GM12878 (cell line): ENCODE measurements around the gene ADAMTS3. TPM values are rescaled to one million over a fixed set of nuclear protein-coding genes. Genes with fewer than 3 reads are reported as not detected.

ENCODE experiments used
- ATAC-seq: fragments of 200-7000 bp; cut with Tn5 transposase; 3 replicates; pipeline ENCODE4 v1.9.1; 2020; ENCODE audit warnings: mild to moderate bottlenecking, moderate library complexity
- BruUV-seq: library from RNA; stranded (reverse); fragments of 400-500 nt; replicated peaks from 2 replicates; lab custom pipeline; 2021; lab: Mats Ljungman, UMichigan
- CTCF ChIA-PET: fragments of 300-600 bp; sonication (Branson Sonifier 250); formaldehyde crosslinking; extraction: SDS; loops from one replicate; lab custom pipeline; 2021; ENCODE audit warnings: inconsistent platforms; lab: Yijun Ruan, JAX
- POLR2A ChIA-PET: fragments of 350-600 bp; formaldehyde crosslinking; extraction: SDS; loops from one replicate; lab custom pipeline; 2021; ENCODE audit warnings: inconsistent platforms; lab: Charles Lee
- RAD21 ChIA-PET: fragments of 300-600 bp; sonication (Branson Sonifier 250); formaldehyde crosslinking; loops from one replicate; lab custom pipeline; 2023; ENCODE audit warnings: antibody characterized with exemption; ENCODE audit not compliant: unreplicated experiment; lab: Charles Lee
- SMC1A ChIA-PET: fragments of 300-600 bp; sonication (Branson Sonifier 250); formaldehyde crosslinking; loops from one replicate; lab custom pipeline; 2023; ENCODE audit not compliant: unreplicated experiment, uncharacterized antibody; lab: Charles Lee
- DNase-seq: peaks from one replicate; pipeline ENCODE4 v3.0.0-alpha.2; 2011; ENCODE audit warnings: low read depth, low spot score
- FAIRE-seq: peaks from 3 replicates; lab custom pipeline; 2011; peaks lifted over from hg19 to GRCh38; lab: Jason Lieb, UNC
- H2AFZ ChIP-seq: 2 replicates; pipeline ENCODE4 v1.6.0; 2011; ENCODE audit warnings: low read depth, low read length, control low read depth; ENCODE audit not compliant: control insufficient read depth
- H3K27ac ChIP-seq: 2 replicates; pipeline ENCODE4 v1.5.1; 2011; ENCODE audit warnings: control low read depth; ENCODE audit not compliant: control insufficient read depth, insufficient read depth
- H3K27me3 ChIP-seq, 2 experiments: replicated peaks in 1 of 2; 2 replicates each; pipeline versions ENCODE4 v1.6.0 to v1.6.1; 2011; ENCODE audit warnings: low read length in 1 of 2; ENCODE audit not compliant: control insufficient read depth in 2 of 2, insufficient read depth in 2 of 2
- H3K36me3 ChIP-seq, 2 experiments: 2 replicates each; pipeline ENCODE4 v1.5.1; 2011; ENCODE audit warnings: low read length in 1 of 2; ENCODE audit not compliant: control insufficient read depth in 2 of 2, insufficient read depth in 2 of 2
- H3K4me1 ChIP-seq: 2 replicates; pipeline ENCODE4 v1.6.1; 2011; ENCODE audit warnings: mild to moderate bottlenecking, low read length, moderate library complexity, mixed read lengths; ENCODE audit not compliant: control insufficient read depth, insufficient read depth
- H3K4me2 ChIP-seq: 2 replicates; pipeline ENCODE4 v1.6.0; 2011; ENCODE audit warnings: control low read depth; ENCODE audit not compliant: control insufficient read depth, insufficient read depth
- H3K4me3 ChIP-seq: fragments of 200-600 bp; sonication (generic); 2 replicates; pipeline ENCODE4 v1.5.1; 2016
- H3K79me2 ChIP-seq: 2 replicates; pipeline ENCODE4 v1.6.0; 2011; ENCODE audit warnings: low read length; ENCODE audit not compliant: control insufficient read depth, insufficient read depth
- H3K9ac ChIP-seq: 2 replicates; pipeline ENCODE4 v1.8.0; 2011; ENCODE audit warnings: low read length, control low read depth, mixed read lengths; ENCODE audit not compliant: control insufficient read depth, insufficient read depth
- H3K9me3 ChIP-seq: replicated peaks from 3 replicates; pipeline ENCODE4 v1.5.1; 2011; ENCODE audit warnings: mild to moderate bottlenecking, low read length; ENCODE audit not compliant: control insufficient read depth, insufficient read depth
- H4K20me1 ChIP-seq: 2 replicates; pipeline ENCODE4 v1.6.0; 2011; ENCODE audit not compliant: control insufficient read depth, insufficient read depth
- ASH2L ChIP-seq: fragments of 300-600, 200-600 bp; sonication (generic); IDR thresholded peaks from 2 replicates; pipeline ENCODE4 v1.6.1; 2017; ENCODE audit warnings: low read depth, mild to moderate bottlenecking, borderline replicate concordance
- CBX5 ChIP-seq: sonication (generic); IDR thresholded peaks from 2 replicates; pipeline ENCODE4 v1.6.1; 2016; ENCODE audit warnings: low read depth, moderate library complexity, mild to moderate bottlenecking, inconsistent platforms
- CREB1 ChIP-seq: IDR thresholded peaks from 2 replicates; pipeline ENCODE4 v1.6.1; 2012; ENCODE audit warnings: low read depth, mild to moderate bottlenecking, inconsistent platforms
- EZH2 ChIP-seq: IDR thresholded peaks from 2 replicates; pipeline ENCODE4 v1.6.1; 2012; ENCODE audit warnings: low read depth, mild to moderate bottlenecking, control low read depth, inconsistent platforms, low read length, borderline replicate concordance; ENCODE audit not compliant: control insufficient read depth
- GABPA ChIP-seq: IDR thresholded peaks from 2 replicates; pipeline ENCODE4 v1.6.1; 2014; ENCODE audit warnings: antibody characterized with exemption, low read depth, mild to moderate bottlenecking, inconsistent platforms
- IRF4 ChIP-seq: IDR thresholded peaks from 2 replicates; pipeline ENCODE4 v1.6.1; 2011; ENCODE audit warnings: low read depth, low read length
- LARP7 ChIP-seq: fragments of 450-650 bp; IDR thresholded peaks from 2 replicates; pipeline ENCODE4 v1.6.1; 2017; ENCODE audit warnings: mild to moderate bottlenecking
- NKRF ChIP-seq: fragments of 450-650 bp; conservative IDR thresholded peaks from 2 replicates; pipeline ENCODE4 v1.6.1; 2017; ENCODE audit warnings: mild to moderate bottlenecking, moderate library complexity
- NRF1 ChIP-seq: conservative IDR thresholded peaks from 2 replicates; pipeline ENCODE4 v1.6.1; 2011; ENCODE audit warnings: mild to moderate bottlenecking, low read depth, low read length, improper control_type of control experiment
- PBX3 ChIP-seq: IDR thresholded peaks from 2 replicates; pipeline ENCODE4 v1.6.1; 2011; ENCODE audit warnings: mild to moderate bottlenecking, low read depth, low read length, moderate library complexity; ENCODE audit not compliant: insufficient replicate concordance
- RAD51 ChIP-seq: fragments of 450-650 bp; IDR thresholded peaks from 2 replicates; pipeline ENCODE4 v1.6.1; 2016; ENCODE audit warnings: moderate library complexity, mild to moderate bottlenecking, inconsistent platforms
- RFX5 ChIP-seq: IDR thresholded peaks from 2 replicates; pipeline ENCODE4 v1.6.1; 2011; ENCODE audit warnings: low read depth, low read length, improper control_type of control experiment
- RUNX3 ChIP-seq: IDR thresholded peaks from 2 replicates; pipeline ENCODE4 v1.6.1; 2012; ENCODE audit warnings: low read length, inconsistent platforms
- TAF1 ChIP-seq: IDR thresholded peaks from 2 replicates; pipeline ENCODE4 v1.6.1; 2011; ENCODE audit warnings: mild to moderate bottlenecking, low read depth, low read length, borderline replicate concordance
- WGBS: methylation state at CpG from one replicate; pipeline ENCODE4 v1.1.6; 2016; ENCODE audit warnings: low lambda C conversion rate; ENCODE audit not compliant: insufficient replicate concordance, insufficient coverage; ENCODE audit errors: missing lambda C conversion rate; 5-methylcytosine and 5-hydroxymethylcytosine counted together
- in situ Hi-C: fragments of 300-500 bp; cut with MboI; formaldehyde crosslinking; loops from 9 replicates; pipeline ENCODE4 v1.14.3; 2018; ENCODE audit warnings: mixed read lengths
- intact Hi-C: fragments of 100-400 bp; cut with micrococcal nuclease; formaldehyde crosslinking; loops from one replicate; pipeline ENCODE4 v1.14.2; 2022; ENCODE audit not compliant: unreplicated experiment
- polyA plus RNA-seq, 11 experiments: library from polyadenylated mRNA; depleted of rRNA in 4 of 11; unstranded in 6 of 11; stranded (reverse) in 5 of 11; fragments of >200 nt; fragmentation: Nextera tagmentation in 4 of 11; fragmentation: Illumina TruSeq in 1 of 11; extraction: Ambion mirVana in 4 of 11; extraction: Trizol in 1 of 11; gene quantifications; 1 replicate in 1 of 11; 2 replicates in 10 of 11; pipeline versions ENCODE4 v1.2.1 to v1.2.3, GENCODE V29; 2011 to 2016; ENCODE audit warnings: inconsistent platforms in 2 of 11, missing spikeins in 2 of 11, low read depth in 1 of 11
- total RNA-seq, 4 experiments: library from RNA; depleted of rRNA in 3 of 4; stranded (reverse); fragments of >200 nt in 3 of 4; fragmentation: Illumina TruSeq in 1 of 4; extraction: Trizol in 1 of 4; gene quantifications; 2 replicates each; pipeline versions ENCODE4 v1.2.1 to v1.2.3, GENCODE V29; 2013 to 2021

The ADAMTS3 gene
- total and polyA plus RNA-seq, 10 of the 15 experiments (the other 5 are each of a cell fraction or from before 2014, with no cell fraction given): under 0.01 to 0.07 (median 0.02) TPM; not detected in 6

GRCh38 chr4:72567036-72567435 is 2.0 kb downstream of the ADAMTS3 start (continued):
- no peak for TF ChIP-seq TAF1
- no peak for TF ChIP-seq RFX5
- TF ChIP-seq LARP7: no peak
- no peak for TF ChIP-seq RAD51
- TF ChIP-seq, all 136 proteins: peak for 0

GRCh38 chr4:72566464-72566972 is 2.5 kb downstream of the ADAMTS3 start:
- Histone ChIP-seq H3K36me3 (no peaks in the 10 kb centered on the region), H2AFZ (no peak overlapping the region), H4K20me1 (no peaks in the 10 kb centered on the region), H3K9ac (no peak overlapping the region), H3K4me1 (no peaks in the 10 kb centered on the region), H3K4me3 (no peak overlapping the region), H3K27me3 (peaks cover 4 to 9% of the 10 kb centered on the region in 2 experiments), H3K4me2 (no peak overlapping the region), H3K79me2 (no peaks in the 10 kb centered on the region), H3K27ac (no peak overlapping the region), H3K9me3 (no peaks in the 10 kb centered on the region)
- TF ChIP-seq IRF4: no peak
- TF ChIP-seq CREB1: no peak
- TF ChIP-seq RUNX3: no peak
- TF ChIP-seq EZH2: no peak
- TF ChIP-seq NRF1: no peak
- TF ChIP-seq NKRF: no peak
- TF ChIP-seq PBX3: no peak
- no peak for TF ChIP-seq CBX5
- no peak for TF ChIP-seq ASH2L
- TF ChIP-seq GABPA: no peak
- ChIA-PET CTCF (interaction anchor here (0.8 kb wide), 1 partner anchor 59 kb away, joined by 3 read pairs; no protein-coding TSS in a partner anchor), SMC1A (no interaction called here), POLR2A (no interaction called here), RAD21 (no interaction called here)
- no peak for DNase-seq
- WGBS: 52% methylated on average over 2 of the region's 2 CpGs
- no TSS peak for BruUV-seq
- in situ Hi-C loops: no loop called here
- intact Hi-C loops: no loop called here
- no peak for ATAC-seq
- no peak for FAIRE-seq
